AG04449 (cell line): Measurements from ENCODE around the gene RBP4.
A peak's percentile ranks its signal among the peaks of the same experiment; 100 is the strongest.

Experiments
- CTCF ChIA-PET: fragments of 350-600 bp; formaldehyde crosslinking; extraction: SDS; loops from one replicate; lab custom pipeline; 2021; ENCODE audit warnings: antibody characterized with exemption; lab: Yijun Ruan, JAX
- POLR2A ChIA-PET: fragments of 400-600, 350-600 bp; formaldehyde crosslinking; extraction: SDS; loops from one replicate; lab custom pipeline; 2020; ENCODE audit warnings: antibody characterized with exemption, inconsistent platforms; lab: Yijun Ruan, JAX
- DNase-seq: peaks from one replicate; pipeline ENCODE4 v3.0.0-alpha.2; 2010; ENCODE audit warnings: low read depth, low spot score
- H3K4me3 ChIP-seq: 2 replicates; pipeline ENCODE4 v1.5.1; 2011; ENCODE audit warnings: low read depth, mild to moderate bottlenecking, control low read depth, low read length
- CTCF ChIP-seq: IDR thresholded peaks from one replicate; pipeline ENCODE4 v1.5.1; 2011; ENCODE audit warnings: mild to moderate bottlenecking, moderate library complexity, low read length, control low read depth, inconsistent platforms; ENCODE audit not compliant: insufficient read depth; ENCODE audit errors: missing control alignments

RBP4 gene

GRCh38 chr10:93601146-93601773 lies at the start of gene RBP4:
Gene RBP4, minus strand, starts transcription at chr10:93601235. Its CDS starts 207 bp downstream, at chr10:93601028.
- DNase-seq, result no peak
- no peak for TF ChIP-seq CTCF
- ChIA-PET POLR2A (no interaction called here), CTCF (no interaction called here)
- H3K4me3 ChIP-seq, result peak within 1 kb of the TSS; percentile 29

- DNase-seq, result no peak
- H3K4me3 ChIP-seq, result no peak overlapping the region
- CTCF ChIA-PET, result no interaction called here
- POLR2A ChIA-PET, result no interaction called here
- no peak for TF ChIP-seq CTCF
Measured at GRCh38 chr10:93639791-93640190, 38.8 kb upstream of the RBP4 start.

GRCh38 chr10:93630625-93631557 lies 29.9 kb upstream of the RBP4 start:
- DNase-seq, result no peak
- H3K4me3 ChIP-seq, result no peak overlapping the region
- no peak for TF ChIP-seq CTCF
- ChIA-PET POLR2A (no interaction called here), CTCF (no interaction called here)

- H3K4me3 ChIP-seq, result no peak overlapping the region
- ChIA-PET CTCF (no interaction called here), POLR2A (no interaction called here)
- TF ChIP-seq CTCF, result no peak
- no peak for DNase-seq
Measured at GRCh38 chr10:93629647-93630305, 28.7 kb upstream of the RBP4 start.

- DNase-seq, result no peak
- no peak overlapping the region for H3K4me3 ChIP-seq
- TF ChIP-seq CTCF, result no peak
- ChIA-PET CTCF (no interaction called here), POLR2A (no interaction called here)
Measured at GRCh38 chr10:93628858-93629257, 27.8 kb upstream of the RBP4 start.

GRCh38 chr10:93622942-93623341 lies 21.9 kb upstream of the RBP4 start:
- no peak for TF ChIP-seq CTCF

More at GRCh38 chr10:93622942-93623341, 21.9 kb upstream of the RBP4 start:
- ChIA-PET POLR2A (no interaction called here), CTCF (no interaction called here)
- H3K4me3 ChIP-seq, result no peak overlapping the region
- no peak for DNase-seq
